GM18498 (cell line): ENCODE measurements around the gene DLG5.
A peak's percentile ranks its signal among the peaks of the same experiment; 100 is the strongest.

Experiments used
- ATAC-seq: cut with Tn5 transposase; IDR thresholded peaks from one replicate; pipeline ENCODE4 v1.9.1; 2021; ENCODE audit warnings: mild to moderate bottlenecking, moderate library complexity; ENCODE audit not compliant: unreplicated experiment

DLG5 gene

GRCh38 chr10:77926566-77927401 lies at the start of gene DLG5:
Gene DLG5, minus strand, starts transcription at chr10:77926755. Its CDS starts 235 bp downstream, at chr10:77926520.
- ATAC-seq = peak; percentile 78

GRCh38 chr10:77975086-77975666 lies 48.6 kb upstream of the DLG5 start:
- ATAC-seq = no peak

GRCh38 chr10:77974396-77975074 lies 48.0 kb upstream of the DLG5 start:
- no peak for ATAC-seq

- ATAC-seq = no peak
These were observed 46.7 kb upstream of the DLG5 start for GRCh38 chr10:77973276-77973675.

- no peak for ATAC-seq
These were observed 45.6 kb upstream of the DLG5 start for GRCh38 chr10:77972148-77972547.

- ATAC-seq = no peak
These were observed 45.2 kb upstream of the DLG5 start for GRCh38 chr10:77971804-77972144.

GRCh38 chr10:77970869-77971803 lies 44.6 kb upstream of the DLG5 start:
- ATAC-seq = no peak

- no peak for ATAC-seq
These were observed 42.6 kb upstream of the DLG5 start for GRCh38 chr10:77969114-77969513.

- no peak for ATAC-seq
These were observed 41.1 kb upstream of the DLG5 start for GRCh38 chr10:77967611-77968022.

- ATAC-seq = no peak
These were observed 38.7 kb upstream of the DLG5 start for GRCh38 chr10:77965294-77965693.

GRCh38 chr10:77964811-77965210 lies 38.3 kb upstream of the DLG5 start:
- no peak for ATAC-seq

GRCh38 chr10:77963901-77964300 lies 37.3 kb upstream of the DLG5 start:
- ATAC-seq = no peak

- no peak for ATAC-seq
These were observed 36.0 kb upstream of the DLG5 start for GRCh38 chr10:77962350-77963146.

GRCh38 chr10:77961668-77962067 lies 35.1 kb upstream of the DLG5 start:
- ATAC-seq = no peak

- no peak for ATAC-seq
These were observed 34.3 kb upstream of the DLG5 start for GRCh38 chr10:77960829-77961329.

- ATAC-seq = no peak
These were observed 33.4 kb upstream of the DLG5 start for GRCh38 chr10:77959887-77960455.

GRCh38 chr10:77959384-77959783 lies 32.8 kb upstream of the DLG5 start:
- no peak for ATAC-seq

GRCh38 chr10:77955136-77955535 lies 28.6 kb upstream of the DLG5 start:
- no peak for ATAC-seq

- ATAC-seq = no peak
These were observed 22.6 kb upstream of the DLG5 start for GRCh38 chr10:77949167-77949566.

GRCh38 chr10:77946084-77946483 lies 19.5 kb upstream of the DLG5 start:
- ATAC-seq = no peak
